DMS53 treated with DMSO at 0.1 percent for 48 hours (cell line): ENCODE measurements around the gene DACT3.

Experiments
- DNase-seq: peaks from one replicate; lab custom pipeline; 2025; ENCODE audit not compliant: unreplicated experiment; lab: John Stamatoyannopoulos, UW

The DACT3 gene

DNA sequence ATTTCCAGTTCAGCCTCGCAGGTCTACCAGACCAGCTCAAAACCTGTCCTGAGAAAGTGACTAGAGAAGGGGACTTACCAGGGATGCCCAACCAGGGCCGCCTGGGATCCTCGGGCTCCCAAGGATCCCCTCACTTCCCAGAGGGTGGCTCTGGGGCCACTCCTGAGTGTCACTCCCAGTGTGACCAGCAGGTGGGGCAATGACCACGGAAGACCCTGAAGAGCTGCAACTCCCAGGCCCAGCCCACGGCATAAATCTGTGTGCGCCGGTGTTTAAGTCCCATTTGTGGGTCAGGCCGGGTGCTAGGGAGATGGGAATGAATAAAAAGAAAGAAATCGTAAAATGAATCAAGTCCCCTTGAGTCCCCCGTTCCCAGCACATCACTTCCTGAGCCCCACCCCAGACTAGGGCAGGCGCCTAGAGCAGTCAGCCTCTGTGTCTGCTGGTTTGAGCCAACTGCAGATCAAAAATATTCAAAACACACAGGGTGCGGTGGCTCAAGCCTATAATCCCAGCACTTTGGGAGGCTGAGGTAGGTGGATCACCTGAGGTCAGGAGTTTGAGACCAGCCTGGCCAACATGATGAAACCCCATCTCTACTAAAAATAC, 46.8 kb downstream of the DACT3 start:
- peak; percentile 43 for DNase-seq

DNA sequence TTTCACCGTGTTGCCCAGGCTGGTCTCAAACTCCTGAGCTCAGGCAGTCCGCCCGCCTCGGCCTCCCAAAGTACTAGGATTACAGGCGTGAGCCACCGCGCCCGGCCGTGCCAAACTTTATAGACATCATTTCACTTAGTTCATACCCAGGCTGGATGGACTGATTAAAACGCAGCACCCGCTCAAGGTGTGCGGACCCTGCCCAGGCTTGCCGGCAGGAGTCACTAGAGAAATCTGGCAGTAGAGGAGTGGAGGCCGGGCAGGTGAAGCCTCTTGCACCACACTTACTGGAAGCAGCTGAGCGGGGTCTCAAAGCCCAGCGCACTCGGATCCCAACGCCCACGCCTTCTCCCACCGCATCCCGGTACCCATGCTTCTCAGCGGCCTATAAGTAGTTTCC, 47.5 kb downstream of the DACT3 start:
- no peak for DNase-seq

DNA sequence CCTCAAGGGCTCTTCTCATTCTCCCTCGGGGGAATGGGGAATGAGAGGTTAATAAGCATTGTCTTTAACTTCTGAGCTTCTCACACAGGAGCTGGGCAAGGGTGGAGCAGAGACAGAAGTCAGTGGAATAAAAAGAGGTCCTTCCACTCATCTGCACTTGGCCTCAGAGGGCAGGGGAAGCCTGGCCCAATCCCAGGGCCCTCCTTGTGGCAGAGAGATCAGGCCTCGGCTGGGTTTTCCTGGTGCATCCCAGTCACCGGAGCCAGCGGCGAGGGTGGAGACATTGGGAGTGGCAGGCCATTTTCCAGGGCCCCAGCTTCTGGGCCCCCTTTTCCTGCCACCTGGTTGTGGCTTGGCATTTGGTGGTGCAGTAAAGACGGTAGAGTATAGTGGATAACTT, 49.2 kb downstream of the DACT3 start:
- DNase-seq = no peak

DNA sequence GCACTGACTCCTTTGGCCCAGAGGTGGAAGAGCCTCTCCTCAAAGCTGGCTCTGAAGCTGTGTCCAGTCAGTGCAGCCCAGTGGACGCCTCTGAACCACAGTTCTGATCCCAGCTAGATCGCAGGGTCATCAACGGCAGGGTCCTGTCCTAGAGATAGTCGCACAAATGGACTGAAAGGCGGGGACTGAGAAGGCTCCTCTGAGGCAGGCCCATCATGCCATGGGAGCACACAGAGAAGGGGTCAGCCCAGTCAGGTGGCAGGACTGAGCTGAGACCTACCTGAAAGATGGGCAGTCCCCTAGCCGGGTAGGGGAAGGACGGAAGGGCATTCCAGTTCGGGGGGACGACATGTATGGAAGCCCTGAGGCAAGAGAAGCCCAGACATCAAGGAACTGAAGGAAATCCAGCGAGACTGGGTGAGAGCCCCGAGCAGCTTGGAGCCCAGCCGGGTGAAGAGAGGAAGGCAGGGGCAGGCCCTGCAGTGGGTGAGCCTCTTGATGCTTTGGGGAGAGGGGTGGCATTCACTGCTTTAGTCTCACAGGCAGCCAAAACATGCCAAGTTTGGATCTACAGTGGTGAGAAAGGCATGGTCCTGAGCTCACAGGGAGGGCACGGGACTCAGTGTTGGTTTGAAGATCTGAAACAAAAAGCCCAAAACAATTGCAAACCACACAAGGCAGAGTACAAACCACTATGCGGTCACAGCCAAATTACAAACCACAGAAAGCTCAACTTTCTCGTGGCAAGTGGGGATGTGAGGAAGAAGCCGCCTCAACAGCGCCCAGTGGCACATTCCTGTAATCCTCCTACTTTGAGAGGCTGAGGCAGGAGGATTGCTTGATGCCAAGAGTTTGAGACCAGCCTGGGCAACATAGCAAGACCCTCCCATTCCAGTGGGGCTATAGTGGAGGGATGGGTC, 49.9 kb downstream of the DACT3 start:
- DNase-seq = no peak

DNA sequence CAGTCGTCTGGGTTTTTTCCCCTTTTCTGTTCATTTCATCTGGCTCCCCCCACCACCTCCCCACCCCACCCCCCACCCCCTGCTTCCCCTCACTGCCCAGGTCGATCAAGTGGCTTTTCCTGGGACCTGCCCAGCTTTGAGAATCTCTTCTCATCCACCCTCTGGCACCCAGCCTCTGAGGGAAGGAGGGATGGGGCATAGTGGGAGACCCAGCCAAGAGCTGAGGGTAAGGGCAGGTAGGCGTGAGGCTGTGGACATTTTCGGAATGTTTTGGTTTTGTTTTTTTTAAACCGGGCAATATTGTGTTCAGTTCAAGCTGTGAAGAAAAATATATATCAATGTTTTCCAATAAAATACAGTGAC, 50.6 kb downstream of the DACT3 start:
- DNase-seq = no peak

DNA sequence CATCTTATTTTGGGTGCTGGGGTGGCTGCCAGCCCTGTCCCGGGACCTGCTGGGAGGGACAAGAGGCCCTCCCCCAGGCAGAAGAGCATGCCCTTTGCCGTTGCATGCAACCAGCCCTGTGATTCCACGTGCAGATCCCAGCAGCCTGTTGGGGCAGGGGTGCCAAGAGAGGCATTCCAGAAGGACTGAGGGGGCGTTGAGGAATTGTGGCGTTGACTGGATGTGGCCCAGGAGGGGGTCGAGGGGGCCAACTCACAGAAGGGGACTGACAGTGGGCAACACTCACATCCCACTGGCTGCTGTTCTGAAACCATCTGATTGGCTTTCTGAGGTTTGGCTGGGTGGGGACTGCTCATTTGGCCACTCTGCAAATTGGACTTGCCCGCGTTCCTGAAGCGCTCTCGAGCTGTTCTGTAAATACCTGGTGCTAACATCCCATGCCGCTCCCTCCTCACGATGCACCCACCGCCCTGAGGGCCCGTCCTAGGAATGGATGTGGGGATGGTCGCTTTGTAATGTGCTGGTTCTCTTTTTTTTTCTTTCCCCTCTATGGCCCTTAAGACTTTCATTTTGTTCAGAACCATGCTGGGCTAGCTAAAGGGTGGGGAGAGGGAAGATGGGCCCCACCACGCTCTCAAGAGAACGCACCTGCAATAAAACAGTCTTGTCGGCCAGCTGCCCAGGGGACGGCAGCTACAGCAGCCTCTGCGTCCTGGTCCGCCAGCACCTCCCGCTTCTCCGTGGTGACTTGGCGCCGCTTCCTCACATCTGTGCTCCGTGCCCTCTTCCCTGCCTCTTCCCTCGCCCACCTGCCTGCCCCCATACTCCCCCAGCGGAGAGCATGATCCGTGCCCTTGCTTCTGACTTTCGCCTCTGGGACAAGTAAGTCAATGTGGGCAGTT, 51.2 kb downstream of the DACT3 start:
- DNase-seq = no peak

DNA sequence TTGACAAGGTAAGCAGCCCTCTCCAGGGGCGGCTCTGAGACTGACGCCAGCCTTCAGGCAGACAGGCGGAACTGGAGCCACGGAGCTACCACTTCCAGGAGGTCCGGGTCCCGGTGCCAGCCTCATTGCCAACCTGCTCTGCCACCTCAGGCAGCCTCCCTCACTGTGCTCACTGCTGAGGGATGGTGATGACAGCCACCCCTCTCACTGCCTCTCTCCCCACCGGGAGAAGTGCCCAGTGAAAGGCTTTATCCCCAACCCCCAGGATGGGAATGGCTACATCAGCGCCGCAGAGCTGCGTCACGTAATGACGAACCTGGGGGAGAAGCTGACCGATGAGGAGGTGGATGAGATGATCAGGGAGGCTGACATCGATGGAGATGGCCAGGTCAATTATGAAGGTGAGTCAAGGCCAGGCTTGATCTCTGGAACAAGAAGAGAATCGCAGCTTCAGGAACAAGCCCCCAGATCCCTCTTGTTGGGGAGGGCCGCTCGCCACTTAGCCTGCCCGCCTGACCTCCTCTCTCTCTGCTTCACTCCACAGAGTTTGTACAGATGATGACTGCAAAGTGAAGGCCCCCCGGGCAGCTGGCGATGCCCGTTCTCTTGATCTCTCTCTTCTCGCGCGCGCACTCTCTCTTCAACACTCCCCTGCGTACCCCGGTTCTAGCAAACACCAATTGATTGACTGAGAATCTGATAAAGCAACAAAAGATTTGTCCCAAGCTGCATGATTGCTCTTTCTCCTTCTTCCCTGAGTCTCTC, 52.2 kb downstream of the DACT3 start:
- DNase-seq = no peak

DNA sequence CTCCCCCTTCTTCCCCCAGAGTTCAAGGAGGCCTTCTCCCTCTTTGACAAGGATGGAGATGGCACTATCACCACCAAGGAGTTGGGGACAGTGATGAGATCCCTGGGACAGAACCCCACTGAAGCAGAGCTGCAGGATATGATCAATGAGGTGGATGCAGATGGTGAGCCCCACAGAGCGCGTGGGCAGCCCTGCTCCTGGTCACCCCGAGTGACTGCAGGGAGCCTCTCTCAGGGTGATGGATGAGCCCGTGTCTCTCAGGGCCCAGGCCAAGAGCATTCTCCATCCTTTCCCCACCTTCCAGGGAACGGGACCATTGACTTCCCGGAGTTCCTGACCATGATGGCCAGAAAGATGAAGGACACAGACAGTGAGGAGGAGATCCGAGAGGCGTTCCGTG, 52.8 kb downstream of the DACT3 start:
- no peak for DNase-seq

DNA sequence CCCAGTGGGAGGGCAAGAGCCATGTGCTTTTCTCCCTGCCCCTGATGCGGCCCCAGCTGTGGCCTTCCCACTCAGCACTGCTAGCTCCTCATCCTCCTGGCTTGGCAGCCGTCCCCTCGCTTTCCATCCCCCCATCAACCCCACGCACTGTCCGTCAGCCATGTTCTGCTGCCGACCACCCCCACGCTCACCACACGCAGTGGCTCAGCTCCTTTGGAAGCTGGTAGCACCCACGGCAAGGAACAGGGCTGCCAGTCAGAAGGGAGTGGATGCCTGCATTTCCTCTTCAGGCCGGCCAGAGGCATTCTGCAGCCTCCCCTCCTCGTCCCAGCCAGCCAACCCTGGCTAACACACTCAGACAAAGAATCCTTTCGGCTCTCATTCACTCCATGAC, 53.5 kb downstream of the DACT3 start:
- peak; percentile 10 for DNase-seq

DNA sequence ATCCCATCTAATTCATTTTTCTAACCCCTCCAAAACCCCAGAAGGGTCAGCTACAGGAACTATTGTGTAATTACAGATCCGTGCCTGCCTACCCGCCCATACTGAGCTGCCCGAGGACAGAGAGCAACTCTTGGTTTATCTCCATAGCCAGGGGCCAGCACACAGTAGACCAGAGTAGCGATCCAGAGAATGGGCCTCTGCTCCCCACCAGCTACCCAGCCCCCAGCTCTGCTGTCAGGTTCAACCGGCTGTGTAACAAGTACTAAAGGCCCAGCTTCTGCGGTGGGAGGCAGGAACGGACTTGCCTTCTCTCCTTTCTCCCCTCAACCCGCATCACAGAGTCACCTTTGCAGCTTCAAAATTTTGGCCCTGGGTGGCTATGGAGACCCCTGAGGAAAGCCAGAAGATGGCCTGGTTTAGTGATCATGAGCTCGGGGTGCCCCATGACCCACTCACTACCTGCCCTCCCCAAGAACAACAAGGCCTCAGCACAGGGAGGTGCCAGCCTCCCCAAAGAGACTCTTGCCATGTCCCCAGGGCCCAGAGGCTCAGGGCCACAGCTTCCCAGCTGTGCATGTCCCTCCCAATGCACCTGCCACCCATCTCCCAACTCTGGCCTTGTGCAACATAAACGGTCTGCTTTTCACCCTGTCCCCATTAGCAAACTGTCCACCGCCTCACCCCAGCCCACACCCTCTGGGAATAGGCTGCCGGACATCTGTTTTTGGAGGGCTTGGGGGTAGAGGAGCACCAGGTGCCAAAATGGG, 54.1 kb downstream of the DACT3 start:
- DNase-seq = no peak

DNA sequence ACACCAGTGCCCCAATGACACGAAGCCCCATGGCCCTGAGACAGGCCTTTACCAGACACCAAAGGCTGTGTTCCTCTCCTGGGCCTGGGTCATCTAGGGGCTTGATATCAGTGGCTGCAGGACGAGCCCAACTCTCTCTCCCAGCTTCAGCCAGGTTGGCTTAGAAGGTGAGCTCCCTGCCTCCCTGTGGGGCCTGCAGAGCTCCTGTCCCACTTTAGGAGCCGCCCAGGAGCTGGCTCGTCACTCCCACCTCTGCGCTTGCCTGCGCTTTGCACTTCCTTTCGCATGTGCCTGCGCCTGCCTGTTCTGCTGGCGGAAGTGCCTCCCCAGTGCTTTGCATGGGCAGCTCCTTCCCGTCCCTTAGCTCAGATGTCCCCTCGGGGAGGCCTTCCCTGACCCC, 55.0 kb downstream of the DACT3 start:
- no peak for DNase-seq

DNA sequence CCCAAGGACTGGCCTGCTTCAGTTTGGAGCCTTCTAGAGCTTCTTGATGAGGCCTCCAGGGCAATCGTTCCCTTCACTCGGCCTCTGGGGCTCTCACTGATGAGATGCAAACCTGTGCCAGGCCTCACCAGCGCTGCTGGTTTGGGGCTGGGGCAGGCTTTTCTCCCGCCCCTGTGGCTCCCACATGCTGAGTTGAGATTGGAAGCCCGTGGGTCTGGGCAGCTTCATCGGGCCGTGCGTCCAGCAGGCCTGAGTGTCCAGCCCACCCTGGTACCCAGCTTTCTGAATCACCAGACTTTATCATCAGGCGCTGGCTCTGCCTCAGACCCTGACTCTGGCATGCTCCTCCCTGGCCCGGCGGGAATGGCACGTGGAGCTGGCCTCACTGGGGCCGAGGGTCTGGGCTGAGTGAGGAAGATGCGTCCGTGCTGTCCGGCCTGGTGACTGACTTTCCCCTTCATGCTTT, 55.6 kb downstream of the DACT3 start:
- DNase-seq = no peak

DNA sequence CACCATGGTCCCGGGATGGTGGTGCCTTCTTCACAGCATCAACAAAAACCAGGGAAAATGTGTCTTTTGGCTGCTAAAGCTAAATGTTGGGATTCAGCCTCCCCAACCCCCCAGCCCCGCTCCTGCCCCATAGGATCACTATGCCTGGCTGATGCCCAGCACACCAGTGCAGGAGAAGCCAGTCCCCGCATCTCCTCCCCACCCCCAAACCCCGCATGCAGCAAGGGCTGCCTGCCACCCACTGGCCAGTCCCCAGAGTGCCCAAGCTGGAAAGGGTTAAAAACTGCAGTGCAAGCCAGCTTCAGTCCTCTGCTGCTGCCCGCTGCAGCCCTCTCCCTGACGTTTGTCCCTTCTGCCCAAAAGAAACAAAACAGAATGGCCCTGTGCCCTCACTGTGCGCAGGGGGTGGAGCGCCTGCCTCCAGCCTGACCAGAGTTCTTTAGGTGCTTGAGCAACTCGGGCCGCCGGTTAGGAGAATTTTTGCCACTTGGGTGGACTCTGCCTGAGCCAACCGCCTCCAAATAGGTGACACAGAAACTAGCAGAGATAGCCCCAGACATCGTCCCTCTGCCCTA, 56.1 kb downstream of the DACT3 start:
- no peak for DNase-seq

DNA sequence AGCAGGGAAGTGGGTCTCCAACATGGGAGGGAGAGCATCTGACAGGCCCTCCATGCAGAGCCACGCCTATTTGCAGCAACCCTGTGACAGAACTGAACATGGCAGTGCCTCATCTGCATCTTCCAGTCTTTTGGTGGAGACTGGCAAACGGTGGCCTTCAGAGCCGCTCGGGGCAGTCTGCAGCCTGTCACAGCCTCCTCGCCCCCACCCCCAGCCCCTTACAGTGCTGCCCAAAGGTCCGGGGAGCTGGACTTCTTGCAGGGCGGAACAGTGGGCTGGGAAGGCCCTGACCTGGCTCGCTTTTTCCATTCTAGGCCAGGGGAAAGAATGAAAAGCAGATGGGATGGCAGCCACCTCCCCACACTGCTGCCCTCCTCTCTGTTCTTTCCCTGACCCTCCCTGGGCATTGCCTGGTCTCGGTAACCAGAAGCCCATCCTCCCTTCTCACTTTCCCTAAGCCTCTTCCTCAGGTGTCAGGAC, 57.2 kb downstream of the DACT3 start:
- DNase-seq = no peak

DNA sequence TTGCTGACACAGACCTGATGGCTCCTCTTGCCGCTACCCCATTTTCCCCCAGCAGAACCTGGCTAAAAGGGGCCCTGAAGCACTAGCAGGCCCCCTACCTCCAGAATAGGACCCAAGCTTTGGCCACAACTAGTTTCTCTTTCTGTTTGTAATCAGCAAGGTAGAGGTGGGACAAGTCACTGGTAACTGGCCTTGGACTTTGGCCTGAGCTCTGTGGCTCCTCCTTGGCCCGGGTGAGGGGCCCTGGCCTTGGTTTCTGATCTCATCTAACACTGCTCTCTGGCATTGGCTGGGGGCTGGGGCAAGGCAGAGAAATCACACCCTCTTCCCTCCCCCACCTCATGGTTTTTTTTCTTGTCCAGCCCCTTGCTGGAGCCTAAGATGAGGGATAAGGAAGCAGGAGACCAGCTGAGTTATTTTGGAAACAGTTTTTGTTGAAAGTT, 57.8 kb downstream of the DACT3 start:
- DNase-seq = no peak

DNA sequence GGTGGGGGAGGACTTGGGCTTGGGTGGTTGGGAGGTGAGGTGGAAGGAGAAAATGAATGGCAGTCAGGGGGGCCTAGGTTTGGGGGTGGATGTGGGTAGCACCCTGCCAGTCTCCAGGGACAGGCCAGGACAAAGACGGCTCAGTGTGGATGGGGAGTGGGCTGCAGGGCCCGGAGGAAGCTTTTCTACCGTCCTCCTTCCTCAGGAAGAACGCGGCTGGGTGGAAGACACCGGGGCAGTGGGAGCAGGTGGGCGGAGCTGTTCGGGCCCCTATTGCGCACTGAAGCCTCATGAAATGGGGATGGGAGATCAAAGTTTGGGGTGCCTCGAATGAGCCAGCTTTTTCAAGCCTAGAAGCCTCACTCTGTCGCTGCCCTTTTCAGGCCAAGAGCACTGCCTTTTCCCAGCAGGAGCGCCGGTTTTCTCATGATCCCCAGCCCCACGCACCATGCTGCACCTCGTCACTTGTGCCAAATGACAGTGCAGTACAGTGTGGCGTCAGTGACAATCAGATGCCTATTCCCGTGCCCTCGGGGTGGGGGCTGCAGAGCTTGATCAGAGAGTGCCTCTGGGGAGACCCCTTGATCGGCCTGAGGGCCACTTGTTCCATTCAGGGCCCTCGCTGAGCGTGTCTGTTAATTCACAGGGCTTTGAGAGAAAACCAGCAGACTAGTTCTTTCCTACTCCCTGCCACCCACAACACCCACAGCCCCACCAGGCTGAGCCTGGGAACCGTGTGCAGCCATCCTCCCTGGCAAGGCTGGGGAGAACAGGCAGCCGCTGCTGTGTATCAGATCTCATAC, 58.4 kb downstream of the DACT3 start:
- no peak for DNase-seq

DNA sequence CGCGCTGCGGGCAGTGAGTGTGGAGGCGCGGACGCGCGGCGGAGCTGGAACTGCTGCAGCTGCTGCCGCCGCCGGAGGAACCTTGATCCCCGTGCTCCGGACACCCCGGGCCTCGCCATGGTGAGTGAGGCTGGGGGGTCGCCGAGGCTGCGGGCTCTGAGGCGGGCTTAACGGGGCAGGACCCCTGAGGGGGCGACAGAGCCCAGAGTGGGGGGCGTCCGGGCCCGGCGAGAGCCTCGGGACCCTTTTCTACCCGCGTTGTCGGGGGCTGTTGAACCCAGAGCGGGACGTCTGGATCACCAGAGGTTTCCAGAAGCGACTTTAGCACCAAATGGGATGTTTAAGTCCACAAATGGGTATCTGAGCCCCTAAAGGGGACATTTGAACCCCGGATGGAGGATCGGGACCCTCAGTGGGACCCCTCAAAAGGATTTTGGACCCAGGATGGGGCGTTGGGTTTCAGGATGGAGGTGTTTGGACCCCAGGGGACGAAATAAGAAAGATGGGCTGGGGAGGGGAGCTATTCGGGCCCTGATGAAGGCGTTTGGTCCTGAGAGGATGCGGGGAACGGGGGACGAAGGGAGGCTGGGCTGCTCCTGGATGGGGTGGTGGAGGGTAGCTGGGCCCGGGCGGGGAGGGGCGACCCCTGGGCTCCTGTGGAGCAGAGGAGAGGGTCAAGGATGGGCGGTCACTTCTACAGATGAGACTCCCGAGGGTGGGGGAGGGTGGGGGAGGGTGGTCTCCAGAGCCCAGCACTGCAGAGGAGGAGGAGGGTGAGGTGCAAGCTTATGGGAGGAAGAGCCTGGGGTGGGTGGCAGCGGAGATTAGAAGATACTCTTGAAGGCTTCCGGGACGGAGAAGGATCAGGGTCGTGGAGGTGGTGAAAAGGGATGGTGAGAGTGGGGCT, 59.4 kb downstream of the DACT3 start, which contains the start of gene CALM3:
Gene CALM3 (plus strand): TSS at position 13 of the 907 bp plus-strand sequence. CDS start 105 bp downstream, at position 118.
- DNase-seq = no peak
